ACC112 (cell line): Measurements from ENCODE around the gene TADA2A.
"Not testable (repeated sequence)": the region's sequence is repeated elsewhere in the genome, so short reads cannot be mapped to it uniquely, and the experiment has no call there.

Experiments
- H2AFZ ChIP-seq: fragments of 200-600 bp; sonication (generic); one replicate; pipeline ENCODE4 v1.6.0; 2017; ENCODE audit warnings: antibody characterized with exemption, low read length; ENCODE audit not compliant: unreplicated experiment
- H3K27ac ChIP-seq: fragments of 200-600 bp; sonication (generic); 2 replicates; pipeline ENCODE4 v1.5.1; 2014; ENCODE audit warnings: low read depth, mild to moderate bottlenecking, antibody characterized with exemption, low read length, moderate library complexity
- H3K27me3 ChIP-seq: fragments of 200-600 bp; sonication (generic); 2 replicates; pipeline ENCODE4 v1.6.1; 2014; ENCODE audit warnings: mild to moderate bottlenecking, antibody characterized with exemption, low read length, moderate library complexity, mixed read lengths; ENCODE audit not compliant: insufficient read depth
- H3K36me3 ChIP-seq: fragments of 200-600 bp; sonication (generic); 2 replicates; pipeline ENCODE4 v1.6.1; 2016; ENCODE audit warnings: mild to moderate bottlenecking, antibody characterized with exemption, low read length, moderate library complexity, mixed read lengths; ENCODE audit not compliant: insufficient read depth
- H3K4me1 ChIP-seq: fragments of 200-600 bp; sonication (generic); one replicate; pipeline ENCODE4 v1.6.1; 2016; ENCODE audit warnings: low read length, mixed read lengths; ENCODE audit not compliant: insufficient read depth, unreplicated experiment, control insufficient read depth
- H3K4me3 ChIP-seq: fragments of 200-600 bp; sonication (generic); 2 replicates; pipeline ENCODE4 v1.5.1; 2014; ENCODE audit warnings: mild to moderate bottlenecking, low read depth, low read length
- H3K79me2 ChIP-seq: fragments of 200-600 bp; sonication (generic); one replicate; pipeline ENCODE4 v1.6.0; 2016; ENCODE audit warnings: low read length; ENCODE audit not compliant: control insufficient read depth, unreplicated experiment, insufficient read depth

TADA2A gene

DNA sequence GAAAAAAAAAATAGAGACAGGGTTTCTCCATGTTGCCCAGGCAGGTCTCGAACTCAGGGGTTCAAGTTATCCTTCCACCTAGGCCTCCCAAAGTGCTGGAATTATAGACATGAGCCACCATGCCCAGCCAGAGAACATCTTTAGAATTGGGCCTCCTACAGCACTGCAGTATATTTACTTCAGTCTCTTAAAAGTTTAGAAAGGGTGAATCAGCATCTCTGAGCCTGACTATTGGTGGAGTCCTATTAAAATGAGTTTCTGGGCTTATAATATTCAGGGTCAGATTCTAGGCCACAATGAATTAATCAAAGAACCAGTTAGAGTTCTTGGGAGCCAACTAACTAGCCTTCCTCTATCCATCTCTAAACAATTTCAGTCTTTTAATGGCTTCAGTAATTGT, 22.8 kb downstream of the TADA2A start:
- Histone ChIP-seq H3K36me3 (peaks cover 19% of the 10 kb centered on the region), H3K4me1 (peaks cover 13% of the 10 kb centered on the region), H3K4me3 (no peak overlapping the region), H3K79me2 (peaks cover 15% of the 10 kb centered on the region), H2AFZ (no peak overlapping the region), H3K27me3 (no peaks in the 10 kb centered on the region), H3K27ac (peak overlapping the region; percentile 80)

DNA sequence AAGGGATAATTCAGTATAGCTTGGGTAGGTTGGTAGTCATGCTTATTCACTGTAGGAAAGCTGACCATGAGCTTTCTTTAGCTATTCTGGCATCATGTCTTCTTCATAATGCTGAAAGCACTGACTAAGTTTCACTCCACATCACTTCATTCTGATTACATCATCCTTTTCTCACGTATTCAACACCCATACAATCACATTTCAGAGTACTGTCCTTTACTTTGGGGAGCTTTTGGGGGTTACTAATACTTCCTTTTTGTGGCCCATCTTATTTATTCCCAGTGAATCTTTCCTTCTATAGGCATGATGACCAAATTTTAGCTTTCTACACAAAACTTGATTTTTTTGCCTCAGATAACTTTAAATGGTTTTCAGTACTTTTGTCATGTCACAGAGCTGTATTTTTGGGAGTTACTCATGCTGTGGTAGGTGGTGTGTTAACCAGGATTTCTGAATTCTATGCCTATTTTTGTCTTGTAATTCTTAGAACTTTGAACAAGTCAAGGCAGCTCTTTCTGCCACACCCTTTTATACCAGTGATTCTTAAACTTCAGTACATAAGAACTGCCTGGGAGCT, 23.5 kb downstream of the TADA2A start:
- Histone ChIP-seq H3K4me3 (no peak overlapping the region), H3K27ac (peak overlapping the region; percentile 80), H3K36me3 (peaks cover 17% of the 10 kb centered on the region), H3K4me1 (peaks cover 13% of the 10 kb centered on the region), H3K79me2 (peaks cover 15% of the 10 kb centered on the region), H2AFZ (peak overlapping the region; percentile 29), H3K27me3 (no peaks in the 10 kb centered on the region)

DNA sequence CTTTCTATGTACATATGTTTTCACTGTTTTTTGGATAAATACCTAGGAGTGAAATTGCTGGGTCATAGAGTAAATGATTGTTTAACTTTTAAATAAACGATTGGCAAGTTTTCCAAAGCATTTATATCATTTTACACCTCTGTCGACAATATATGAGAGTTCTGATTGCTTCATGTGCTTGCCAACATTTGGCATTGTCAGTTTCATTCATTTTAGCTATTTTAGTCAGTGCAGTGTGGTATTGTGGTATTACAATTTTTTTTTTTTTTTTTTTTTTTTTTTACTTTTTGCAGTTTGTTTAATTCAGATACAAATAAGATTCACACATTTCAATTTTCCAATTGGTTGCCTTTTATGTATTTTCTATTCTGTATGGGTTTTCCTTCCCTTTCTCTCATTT, 26.0 kb downstream of the TADA2A start:
- Histone ChIP-seq H3K27me3 (no peaks in the 10 kb centered on the region), H3K4me3 (no peak overlapping the region), H3K27ac (no peak overlapping the region), H3K79me2 (peaks cover 15% of the 10 kb centered on the region), H2AFZ (no peak overlapping the region), H3K36me3 (peaks cover 9% of the 10 kb centered on the region), H3K4me1 (peaks cover 13% of the 10 kb centered on the region)

DNA sequence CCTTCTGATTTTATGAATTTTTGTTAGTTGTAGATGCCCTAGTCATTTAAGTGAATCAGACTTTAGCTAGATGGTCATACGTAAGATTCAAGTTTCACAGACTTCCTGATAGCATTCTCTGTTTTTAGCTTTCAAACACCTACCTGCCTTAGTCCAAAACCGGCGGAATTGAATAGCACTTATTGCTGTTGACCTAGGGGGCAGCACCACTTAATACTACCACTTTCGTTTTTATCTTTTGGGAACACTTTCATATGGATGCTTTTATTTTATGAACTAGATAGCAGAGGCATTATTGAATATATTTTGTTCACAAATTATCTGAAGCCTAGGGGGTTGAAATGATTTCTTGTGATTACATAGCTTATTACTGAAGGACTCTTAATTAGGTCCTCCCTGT, 31.5 kb downstream of the TADA2A start:
- Histone ChIP-seq H3K79me2 (peaks cover 6% of the 10 kb centered on the region), H3K27ac (no peak overlapping the region), H3K4me3 (no peak overlapping the region), H3K4me1 (peaks cover 4% of the 10 kb centered on the region), H3K27me3 (no peaks in the 10 kb centered on the region), H2AFZ (no peak overlapping the region), H3K36me3 (peaks cover 33% of the 10 kb centered on the region)

DNA sequence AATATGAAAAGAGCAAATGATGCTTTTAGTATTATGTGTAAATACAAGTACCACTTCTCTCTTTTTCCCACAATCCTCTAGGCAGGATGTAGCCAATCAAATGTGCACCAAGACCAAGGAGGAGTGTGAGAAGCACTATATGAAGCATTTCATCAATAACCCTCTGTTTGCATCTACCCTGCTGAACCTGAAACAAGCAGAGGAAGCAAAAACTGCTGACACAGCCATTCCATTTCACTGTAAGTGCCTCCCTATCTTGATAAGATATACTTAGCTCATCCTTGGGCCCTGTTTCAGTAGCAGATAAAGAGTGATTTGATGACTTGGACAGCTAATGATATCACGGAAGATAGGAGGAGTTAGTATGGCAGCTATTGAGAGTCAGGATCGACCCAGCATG, 33.7 kb downstream of the TADA2A start:
- Histone ChIP-seq H3K4me3 (no peak overlapping the region), H3K27me3 (no peaks in the 10 kb centered on the region), H3K36me3 (peaks cover 38% of the 10 kb centered on the region), H3K27ac (peak overlapping the region; percentile 76), H3K79me2 (no peaks in the 10 kb centered on the region), H3K4me1 (peaks cover 4% of the 10 kb centered on the region), H2AFZ (no peak overlapping the region)

DNA sequence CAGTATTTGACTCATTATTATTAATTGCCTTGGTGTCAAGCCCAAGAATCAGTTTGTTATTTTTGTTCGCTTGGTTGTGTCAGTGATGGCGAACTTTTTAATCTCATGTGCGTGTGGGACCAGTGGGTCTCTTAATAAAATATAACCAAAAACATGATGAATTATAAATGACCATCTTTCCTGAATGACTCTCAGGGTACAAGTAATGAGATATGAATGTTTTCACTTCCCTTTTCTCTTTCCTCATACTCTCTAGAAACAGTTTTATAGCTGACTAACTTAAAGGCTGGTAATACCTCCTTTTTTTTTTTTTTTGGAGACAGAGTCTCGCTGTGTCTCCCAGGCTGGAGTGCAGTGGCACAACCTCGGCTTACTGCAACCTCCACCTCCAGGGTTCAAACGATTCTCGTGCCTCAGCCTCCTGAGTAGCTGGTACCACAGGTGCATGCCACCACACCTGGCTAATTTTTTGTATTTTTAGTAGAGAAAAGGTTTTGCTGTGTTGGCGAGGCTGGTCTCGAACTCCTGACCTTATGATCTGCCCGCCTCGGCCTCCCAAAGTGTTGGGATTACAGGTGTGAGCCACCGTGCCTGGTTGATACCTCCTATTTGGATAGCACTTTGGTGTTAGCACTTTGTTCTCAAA, 34.8 kb downstream of the TADA2A start:
- H3K36me3 ChIP-seq, result peaks cover 37% of the 10 kb centered on the region
- H2AFZ ChIP-seq, H3K4me3 ChIP-seq, H3K27me3 ChIP-seq, H3K4me1 ChIP-seq, H3K79me2 ChIP-seq: not testable (repeated sequence)
- peak overlapping the region; percentile 76 for H3K27ac ChIP-seq

DNA sequence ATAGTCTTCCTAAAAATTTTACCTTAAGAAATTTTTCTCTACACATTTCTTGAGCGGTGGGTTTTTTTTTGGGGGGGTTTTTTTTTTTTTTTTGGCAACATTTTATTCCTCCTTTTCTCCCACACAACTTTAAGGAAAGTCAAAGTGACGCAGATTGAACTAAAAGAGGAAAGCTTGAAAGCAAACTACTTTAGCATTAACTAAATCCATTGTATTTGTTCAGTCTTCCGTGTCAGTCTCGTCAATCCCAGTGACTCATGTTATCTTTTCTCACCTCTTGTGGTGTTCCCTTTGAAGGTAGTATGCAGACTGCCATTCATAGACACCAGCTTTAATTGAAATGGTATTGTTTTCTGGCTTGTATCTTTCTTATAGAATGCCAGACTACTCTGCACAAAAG, 39.3 kb downstream of the TADA2A start:
- H3K4me3 ChIP-seq, result no peak overlapping the region
- H2AFZ ChIP-seq, result no peak overlapping the region
- H3K27me3 ChIP-seq, result no peaks in the 10 kb centered on the region
- peaks cover 22% of the 10 kb centered on the region; the same call in 1 of the 2 replicates for H3K36me3 ChIP-seq
- H3K4me1 ChIP-seq, result peaks cover 21% of the 10 kb centered on the region
- no peak overlapping the region for H3K27ac ChIP-seq
- peaks cover 8% of the 10 kb centered on the region for H3K79me2 ChIP-seq

DNA sequence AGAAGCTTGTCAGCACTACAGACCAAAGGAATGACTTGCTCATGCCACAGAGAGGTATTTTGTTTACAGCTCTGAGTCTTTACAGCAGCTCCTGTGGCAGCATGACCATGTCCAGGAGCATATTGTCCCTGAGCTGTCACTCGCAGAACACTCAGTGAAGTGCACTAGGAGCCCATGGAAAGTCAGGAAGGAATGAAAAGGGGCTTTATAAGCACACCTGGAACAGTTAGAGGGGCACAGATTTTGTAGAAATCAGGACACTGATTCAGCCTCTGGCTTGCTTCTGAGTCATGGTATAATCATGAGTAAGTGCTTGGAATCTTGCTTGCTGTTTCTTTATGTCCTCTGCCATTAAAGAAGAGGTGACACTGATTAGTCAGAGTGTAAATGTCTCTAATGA, 41.0 kb downstream of the TADA2A start:
- Histone ChIP-seq H3K4me3 (no peak overlapping the region), H3K79me2 (peaks cover 8% of the 10 kb centered on the region), H3K4me1 (peaks cover 17% of the 10 kb centered on the region), H3K27ac (peak overlapping the region; percentile 66), H2AFZ (no peak overlapping the region), H3K36me3 (peaks cover 20% of the 10 kb centered on the region; the same call in 1 of the 2 replicates), H3K27me3 (no peaks in the 10 kb centered on the region)

DNA sequence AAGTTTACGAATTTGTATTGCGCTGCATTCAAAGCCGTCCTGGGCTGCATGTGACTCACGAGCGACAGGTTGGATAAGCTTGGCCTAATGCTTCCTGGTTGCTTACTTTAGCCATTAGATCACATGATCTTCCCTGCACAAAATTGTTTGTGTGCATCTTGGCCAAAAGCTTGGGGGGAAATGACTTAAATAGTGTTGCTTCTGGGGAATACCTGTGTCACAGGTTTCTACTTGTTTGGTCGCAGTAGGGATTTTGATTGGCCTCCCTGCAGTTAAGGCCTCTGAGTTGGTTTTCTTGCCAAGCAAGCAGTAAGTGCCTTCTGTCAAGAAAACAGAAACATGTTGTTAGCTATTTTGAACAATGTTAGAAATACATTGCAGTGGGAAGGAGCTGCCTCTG, 43.4 kb downstream of the TADA2A start:
- Histone ChIP-seq H3K36me3 (peaks cover 15% of the 10 kb centered on the region; the same call in 1 of the 2 replicates), H3K4me3 (no peak overlapping the region), H3K27me3 (no peaks in the 10 kb centered on the region), H3K79me2 (peaks cover 8% of the 10 kb centered on the region), H2AFZ (no peak overlapping the region), H3K4me1 (peaks cover 21% of the 10 kb centered on the region), H3K27ac (no peak overlapping the region)

DNA sequence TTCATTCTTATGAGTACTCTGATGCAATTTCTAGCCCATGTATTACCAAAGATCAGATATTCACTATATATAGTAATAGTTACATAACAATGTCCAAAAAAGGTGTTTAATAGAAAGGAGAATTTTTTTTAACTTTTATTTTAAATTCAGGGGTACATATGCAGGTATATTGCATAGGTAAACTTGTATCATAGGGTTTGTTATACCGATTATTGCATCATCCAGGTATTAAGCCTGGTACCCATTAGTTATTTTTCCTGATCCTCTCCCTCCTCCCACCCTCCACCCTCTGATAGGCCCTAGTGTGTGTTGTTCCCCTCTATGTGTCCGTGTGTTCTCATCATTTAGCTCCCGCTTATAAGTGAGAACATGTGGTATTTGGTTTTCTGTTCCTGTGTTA, 51.1 kb downstream of the TADA2A start:
- H2AFZ ChIP-seq, H3K79me2 ChIP-seq, H3K27me3 ChIP-seq, H3K4me3 ChIP-seq, H3K36me3 ChIP-seq: not testable (repeated sequence)
- Histone ChIP-seq H3K27ac (peak overlapping the region; percentile 75), H3K4me1 (peaks cover 14% of the 10 kb centered on the region)

DNA sequence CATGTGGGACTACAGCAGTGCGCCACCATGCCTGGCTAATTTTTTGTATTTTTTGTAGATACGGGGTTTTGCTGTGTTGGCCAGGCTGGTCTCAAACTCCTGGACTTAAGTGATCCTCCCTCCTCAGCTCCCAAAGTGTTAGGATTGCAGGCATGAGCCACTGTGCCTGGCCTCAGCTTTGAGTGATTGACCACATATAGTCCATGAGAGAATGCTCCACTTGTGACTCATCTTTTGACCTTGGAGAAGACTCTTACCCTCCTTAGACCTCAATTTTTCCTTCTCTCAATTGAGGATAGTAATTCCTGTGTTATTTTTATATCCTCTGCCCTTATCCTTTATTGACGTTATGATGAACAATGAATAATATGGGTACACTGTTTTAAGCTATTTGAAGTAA, 52.1 kb downstream of the TADA2A start:
- Histone ChIP-seq H3K27ac (peak overlapping the region; percentile 75), H3K4me1 (peaks cover 11% of the 10 kb centered on the region), H3K36me3 (peaks cover 1% of the 10 kb centered on the region; the same call in 1 of the 2 replicates), H3K27me3 (no peaks in the 10 kb centered on the region), H2AFZ (no peak overlapping the region), H3K4me3 (no peak overlapping the region), H3K79me2 (no peaks in the 10 kb centered on the region)
